Endothelial cell of umbilical vein (primary cell): Measurements from ENCODE around the gene CHST8.

Source experiments
- FOS ChIP-seq: IDR thresholded peaks from 2 replicates; pipeline ENCODE4 v1.6.1; 2011; ENCODE audit warnings: mild to moderate bottlenecking, low read length, moderate library complexity, borderline replicate concordance; ENCODE audit not compliant: insufficient read depth
- POLR2A ChIP-seq: IDR thresholded peaks from 2 replicates; pipeline ENCODE4 v1.6.1; 2012; ENCODE audit warnings: low read depth, mild to moderate bottlenecking, control low read depth, low read length
- POLR2AphosphoS5 ChIP-seq: IDR thresholded peaks from 2 replicates; pipeline ENCODE4 v1.6.1; 2012; ENCODE audit warnings: low read depth, mild to moderate bottlenecking, control low read depth, low read length, moderate library complexity; ENCODE audit not compliant: insufficient read depth
- TF ChIP-seq, protein P1 (sequence below), 2 donors: IDR thresholded peaks; 1 replicate in 1 of 2; 2 replicates in 1 of 2; pipeline ENCODE4 v1.5.1; 2011; ENCODE audit warnings: low read length in 2 of 2, mild to moderate bottlenecking in 2 of 2, moderate library complexity in 2 of 2, control low read depth in 1 of 2, inconsistent platforms in 1 of 2, low read depth in 1 of 2; ENCODE audit not compliant: insufficient read depth in 1 of 2; ENCODE audit errors: extremely low read depth in 1 of 2

DNA sequence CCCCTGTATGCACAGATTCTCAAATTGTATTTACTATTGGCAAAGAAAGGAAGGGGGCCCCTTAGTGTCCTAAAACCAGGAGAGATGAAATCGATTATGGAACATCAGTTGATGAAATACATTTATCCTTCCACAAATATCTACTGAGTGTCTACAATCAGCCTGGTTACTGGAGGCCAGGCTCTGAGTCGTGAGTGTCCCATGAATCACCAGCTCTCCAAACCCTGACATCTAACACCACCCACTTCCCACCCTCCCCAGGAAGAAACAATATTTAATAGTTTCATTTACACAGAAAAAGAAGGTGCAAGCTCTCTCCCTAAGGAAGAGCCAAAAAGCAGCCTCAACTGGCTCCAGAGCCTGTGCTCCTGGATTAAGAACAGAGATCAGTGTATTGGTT is 200.1 kb downstream of the CHST8 start:
- TF ChIP-seq, protein P1, sequence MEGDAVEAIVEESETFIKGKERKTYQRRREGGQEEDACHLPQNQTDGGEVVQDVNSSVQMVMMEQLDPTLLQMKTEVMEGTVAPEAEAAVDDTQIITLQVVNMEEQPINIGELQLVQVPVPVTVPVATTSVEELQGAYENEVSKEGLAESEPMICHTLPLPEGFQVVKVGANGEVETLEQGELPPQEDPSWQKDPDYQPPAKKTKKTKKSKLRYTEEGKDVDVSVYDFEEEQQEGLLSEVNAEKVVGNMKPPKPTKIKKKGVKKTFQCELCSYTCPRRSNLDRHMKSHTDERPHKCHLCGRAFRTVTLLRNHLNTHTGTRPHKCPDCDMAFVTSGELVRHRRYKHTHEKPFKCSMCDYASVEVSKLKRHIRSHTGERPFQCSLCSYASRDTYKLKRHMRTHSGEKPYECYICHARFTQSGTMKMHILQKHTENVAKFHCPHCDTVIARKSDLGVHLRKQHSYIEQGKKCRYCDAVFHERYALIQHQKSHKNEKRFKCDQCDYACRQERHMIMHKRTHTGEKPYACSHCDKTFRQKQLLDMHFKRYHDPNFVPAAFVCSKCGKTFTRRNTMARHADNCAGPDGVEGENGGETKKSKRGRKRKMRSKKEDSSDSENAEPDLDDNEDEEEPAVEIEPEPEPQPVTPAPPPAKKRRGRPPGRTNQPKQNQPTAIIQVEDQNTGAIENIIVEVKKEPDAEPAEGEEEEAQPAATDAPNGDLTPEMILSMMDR (IDR thresholded peaks at IDR 0.05; ENCODE audit: extremely low read depth in 1 of 2, insufficient read depth in 1 of 2, low read depth in 1 of 2, low read length in 2 of 2), result no peak
- TF ChIP-seq POLR2A (no peak), POLR2AphosphoS5 (no peak), FOS (peak; percentile 40)
